HepG2 (cell line): ENCODE results near the gene TMEM150C. TPM values are rescaled to one million over a fixed set of nuclear protein-coding genes. Genes with fewer than 3 reads are reported as not detected.

Experiments
- ATAC-seq: fragments of 200-7000 bp; cut with Tn5 transposase; 3 replicates; pipeline ENCODE4 v1.9.1; 2020; ENCODE audit warnings: mild to moderate bottlenecking, moderate library complexity
- BruUV-seq: library from RNA; stranded (reverse); fragments of 400-500 nt; replicated peaks from 2 replicates; lab custom pipeline; 2021; lab: Mats Ljungman, UMichigan
- CTCF ChIA-PET: fragments of 300-600 bp; formaldehyde crosslinking; extraction: SDS; loops from one replicate; lab custom pipeline; 2021; ENCODE audit warnings: low total read pairs, inconsistent platforms, low intra/inter-chr PET ratio; lab: Yijun Ruan, JAX
- POLR2A ChIA-PET: fragments of 350-600 bp; sonication (Branson Sonifier 250); formaldehyde crosslinking; loops from one replicate; lab custom pipeline; 2020; ENCODE audit warnings: antibody characterized with exemption, inconsistent platforms; lab: Yijun Ruan, JAX
- DNase-seq: peaks from one replicate; pipeline ENCODE4 v3.0.0-alpha.2; 2015; ENCODE audit warnings: low spot score
- FAIRE-seq: peaks from 3 replicates; lab custom pipeline; 2011; peaks lifted over from hg19 to GRCh38; lab: Jason Lieb, UNC
- H2AFZ ChIP-seq: one replicate; pipeline ENCODE4 v1.6.1; 2011; ENCODE audit warnings: low read length, inconsistent platforms
- H3K27ac ChIP-seq: fragments of 300-600 bp; 3 replicates; pipeline ENCODE4 v1.8.0; 2011; ENCODE audit warnings: mixed run types, mild to moderate bottlenecking, mixed read lengths, low read length, inconsistent platforms; ENCODE audit not compliant: insufficient read depth; ENCODE audit errors: extremely low read length
- H3K27me3 ChIP-seq, 2 experiments: fragments of 200-600 bp in 1 of 2; 2 replicates in 1 of 2; 3 replicates in 1 of 2; pipeline versions ENCODE4 v1.6.0 to v1.8.0; 2011; ENCODE audit warnings: low read length in 2 of 2, mild to moderate bottlenecking in 2 of 2, moderate library complexity in 2 of 2, inconsistent platforms in 1 of 2; ENCODE audit not compliant: insufficient read depth in 2 of 2, control insufficient read depth in 1 of 2
- H3K36me3 ChIP-seq, 2 experiments: fragments of 200-600 bp in 1 of 2; replicated peaks in 1 of 2; 2 replicates in 1 of 2; 3 replicates in 1 of 2; pipeline versions ENCODE4 v1.5.1 to v1.8.0; 2011; ENCODE audit warnings: low read length in 2 of 2, inconsistent platforms in 1 of 2; ENCODE audit not compliant: insufficient read depth in 2 of 2, control insufficient read depth in 1 of 2
- H3K4me1 ChIP-seq: 2 replicates; pipeline ENCODE4 v1.5.1; 2012; ENCODE audit warnings: low read length, inconsistent platforms; ENCODE audit not compliant: insufficient read depth
- H3K4me2 ChIP-seq: 2 replicates; pipeline ENCODE4 v1.6.0; 2011; ENCODE audit warnings: low read depth, low read length, inconsistent platforms
- H3K4me3 ChIP-seq, 3 experiments: fragments of 200-600 bp in 1 of 3; sonication (generic), shearing (Covaris generic) in 1 of 3; replicated peaks in 1 of 3; 2 replicates each; pipeline ENCODE4 v1.5.1; 2011 to 2016; ENCODE audit warnings: low read length in 3 of 3, inconsistent platforms in 2 of 3, low read depth in 2 of 3, mild to moderate bottlenecking in 2 of 3, control low read depth in 1 of 3, mixed read lengths in 1 of 3; ENCODE audit not compliant: insufficient read depth in 1 of 3
- H3K79me2 ChIP-seq: one replicate; pipeline ENCODE4 v1.6.1; 2011; ENCODE audit warnings: low read length, inconsistent platforms; ENCODE audit not compliant: insufficient read depth
- H3K9ac ChIP-seq: 2 replicates; pipeline ENCODE4 v1.6.0; 2011; ENCODE audit warnings: mild to moderate bottlenecking, low read depth, low read length, inconsistent platforms; ENCODE audit not compliant: insufficient read depth
- H3K9me3 ChIP-seq: 2 replicates; pipeline ENCODE4 v1.5.1; 2012; ENCODE audit warnings: mild to moderate bottlenecking, low read length
- H4K20me1 ChIP-seq: 2 replicates; pipeline ENCODE4 v1.6.0; 2011; ENCODE audit warnings: inconsistent platforms, mild to moderate bottlenecking, low read length, moderate library complexity; ENCODE audit not compliant: insufficient read depth
- ATM ChIP-seq: fragments of 450-650 bp; IDR thresholded peaks from 2 replicates; pipeline ENCODE4 v1.7.1; 2017; ENCODE audit warnings: mild to moderate bottlenecking, borderline replicate concordance
- DBP ChIP-seq: sonication (generic); formaldehyde crosslinking; IDR thresholded peaks from 2 replicates; pipeline ENCODE4 v1.4.0; 2020; ENCODE audit warnings: missing genetic modification reagents; ENCODE audit errors: not compliant biosample characterization
- ELK4 ChIP-seq: sonication (generic); formaldehyde crosslinking; IDR thresholded peaks from 2 replicates; pipeline ENCODE4 v1.9.0; 2021; ENCODE audit warnings: missing genetic modification reagents, borderline replicate concordance
- FOSL1 ChIP-seq: sonication (generic); formaldehyde crosslinking; IDR thresholded peaks from 2 replicates; pipeline ENCODE4 v1.9.0; 2021; ENCODE audit warnings: missing genetic modification reagents, borderline replicate concordance
- FOXJ3 ChIP-seq: sonication (generic); formaldehyde crosslinking; IDR thresholded peaks from 2 replicates; pipeline ENCODE4 v1.4.0; 2020; ENCODE audit warnings: missing genetic modification reagents, mild to moderate bottlenecking, borderline replicate concordance
- HDAC1 ChIP-seq: sonication (generic); formaldehyde crosslinking; IDR thresholded peaks from 2 replicates; pipeline ENCODE4 v1.5.1; 2020; ENCODE audit warnings: mild to moderate bottlenecking, missing genetic modification reagents
- PAF1 ChIP-seq: IDR thresholded peaks from 2 replicates; pipeline ENCODE4 v1.6.1; 2016; ENCODE audit warnings: missing genetic modification reagents, missing compliant biosample characterization
- ZBTB3 ChIP-seq: sonication (generic); formaldehyde crosslinking; IDR thresholded peaks from 2 replicates; pipeline ENCODE4 v1.4.0; 2020; ENCODE audit warnings: low read depth, mild to moderate bottlenecking, moderate library complexity, missing genetic modification reagents, borderline replicate concordance
- ZNF17 ChIP-seq: sonication (generic); formaldehyde crosslinking; IDR thresholded peaks from 2 replicates; pipeline ENCODE4 v1.5.0; 2020; ENCODE audit warnings: mild to moderate bottlenecking, missing genetic modification reagents
- ZNF230 ChIP-seq: sonication (generic); formaldehyde crosslinking; IDR thresholded peaks from 2 replicates; pipeline ENCODE4 v1.4.0; 2020; ENCODE audit warnings: mild to moderate bottlenecking, missing genetic modification reagents
- ZNF562 ChIP-seq: sonication (generic); formaldehyde crosslinking; IDR thresholded peaks from 2 replicates; pipeline ENCODE4 v1.8.0; 2022; ENCODE audit warnings: missing genetic modification reagents, borderline replicate concordance
- ZNF883 ChIP-seq: sonication (generic); formaldehyde crosslinking; IDR thresholded peaks from 2 replicates; pipeline ENCODE4 v1.5.1; 2020; ENCODE audit warnings: mild to moderate bottlenecking, missing genetic modification reagents; ENCODE audit errors: not compliant biosample characterization
- ZSCAN30 ChIP-seq: sonication (generic); formaldehyde crosslinking; IDR thresholded peaks from 2 replicates; pipeline ENCODE4 v1.5.0; 2020; ENCODE audit warnings: mild to moderate bottlenecking, missing genetic modification reagents
- in situ Hi-C: cut with HindIII; loops from 2 replicates; pipeline ENCODE4 v1.10.0; 2017; ENCODE audit warnings: low pct_unique_long_range_greater_than_20kb; ENCODE audit not compliant: extremely low pct_ligation_motif_present
- intact Hi-C: fragments of 100-400 bp; cut with micrococcal nuclease; formaldehyde crosslinking; loops from one replicate; pipeline ENCODE4 v1.10.0; 2022; ENCODE audit not compliant: unreplicated experiment
- polyA plus RNA-seq, 8 experiments: library from polyadenylated mRNA; depleted of rRNA in 3 of 8; stranded (reverse) in 7 of 8; unstranded in 1 of 8; fragments of >200 nt; fragmentation: Illumina TruSeq in 4 of 8; extraction: Trizol in 4 of 8; gene quantifications; 2 replicates each; pipeline versions ENCODE4 v1.2.1 to v1.2.3, GENCODE V29; 2011 to 2016; ENCODE audit warnings: low read depth in 4 of 8, missing spikeins in 1 of 8, mixed read lengths in 1 of 8; ENCODE audit not compliant: insufficient read depth in 1 of 8
- total RNA-seq, 5 experiments: library from RNA; depleted of rRNA; stranded (reverse); fragments of >200 nt; fragmentation: Illumina TruSeq; extraction: Trizol; gene quantifications; 2 replicates each; pipeline ENCODE4 v1.2.3, GENCODE V29; 2016; ENCODE audit warnings: low read depth in 1 of 5
- TF ChIP-seq, protein P1 (sequence below): IDR thresholded peaks from 2 replicates; pipeline ENCODE4 v1.6.1; 2012; ENCODE audit warnings: low read length, improper control_type of control experiment
- TF ChIP-seq, protein P2 (sequence below): sonication (generic); formaldehyde crosslinking; IDR thresholded peaks from 2 replicates; pipeline ENCODE4 v1.4.0; 2020; ENCODE audit warnings: mild to moderate bottlenecking, missing genetic modification reagents

The TMEM150C gene
- total and polyA plus RNA-seq, 2 of the 13 experiments (the other 11 are each of a cell fraction or from before 2014, with no cell fraction given), result 0.33 to 0.42 TPM

- no peak for TF ChIP-seq ZNF883 (CRISPR knock-in tag)
- no peak for TF ChIP-seq ZBTB3 (CRISPR knock-in tag)
- TF ChIP-seq ATM, result no peak
- no peak for TF ChIP-seq ZNF17 (CRISPR knock-in tag)
Measured at GRCh38 chr4:82508806-82509428, 52.9 kb downstream of the TMEM150C start (continued).

DNA sequence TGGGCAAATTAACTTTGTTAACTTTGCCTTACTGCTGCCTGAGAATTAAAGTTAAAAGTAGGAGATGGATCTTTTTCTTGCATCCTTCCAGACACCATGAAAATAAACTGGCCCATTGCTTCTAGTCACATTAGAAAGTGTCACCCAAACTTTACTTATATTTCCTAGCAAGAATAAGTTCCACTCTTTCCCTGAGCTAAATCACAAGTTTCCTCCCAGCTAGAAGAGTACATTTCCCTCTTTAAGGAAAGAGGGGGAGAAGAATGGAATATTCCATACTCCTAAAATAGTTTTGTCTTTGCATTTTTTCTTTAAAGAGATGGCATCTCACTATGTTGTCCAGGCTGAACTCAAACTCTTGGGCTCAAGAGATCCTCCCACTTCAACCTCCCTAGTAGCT is 53.8 kb downstream of the TMEM150C start:
- H3K36me3 ChIP-seq, result no peaks in the 10 kb centered on the region
- no peaks in the 10 kb centered on the region for H4K20me1 ChIP-seq
- H2AFZ ChIP-seq, result no peak overlapping the region
- no peak for ATAC-seq
- H3K79me2 ChIP-seq, result no peaks in the 10 kb centered on the region
- H3K4me2 ChIP-seq, result no peak overlapping the region
- ChIA-PET CTCF (no interaction called here), POLR2A (no interaction called here)
- H3K27ac ChIP-seq, result no peak overlapping the region
- intact Hi-C loops (no loop called here), in situ Hi-C loops (no loop called here)
- FAIRE-seq, result no peak
- no TSS peak for BruUV-seq
- H3K27me3 ChIP-seq, result no peaks in the 10 kb centered on the region
- no peak overlapping the region for H3K9ac ChIP-seq
- H3K4me3 ChIP-seq, result no peak overlapping the region
- no peaks in the 10 kb centered on the region for H3K9me3 ChIP-seq
- H3K4me1 ChIP-seq, result no peaks in the 10 kb centered on the region
- DNase-seq, result no peak
- no peak for TF ChIP-seq PAF1 (CRISPR knock-in tag)
- TF ChIP-seq ZNF230 (CRISPR knock-in tag), result no peak
- no peak for TF ChIP-seq FOSL1 (CRISPR knock-in tag)
- no peak for TF ChIP-seq FOXJ3 (CRISPR knock-in tag)
- TF ChIP-seq ZSCAN30, result no peak
- TF ChIP-seq HDAC1, result no peak
- TF ChIP-seq, protein P1, sequence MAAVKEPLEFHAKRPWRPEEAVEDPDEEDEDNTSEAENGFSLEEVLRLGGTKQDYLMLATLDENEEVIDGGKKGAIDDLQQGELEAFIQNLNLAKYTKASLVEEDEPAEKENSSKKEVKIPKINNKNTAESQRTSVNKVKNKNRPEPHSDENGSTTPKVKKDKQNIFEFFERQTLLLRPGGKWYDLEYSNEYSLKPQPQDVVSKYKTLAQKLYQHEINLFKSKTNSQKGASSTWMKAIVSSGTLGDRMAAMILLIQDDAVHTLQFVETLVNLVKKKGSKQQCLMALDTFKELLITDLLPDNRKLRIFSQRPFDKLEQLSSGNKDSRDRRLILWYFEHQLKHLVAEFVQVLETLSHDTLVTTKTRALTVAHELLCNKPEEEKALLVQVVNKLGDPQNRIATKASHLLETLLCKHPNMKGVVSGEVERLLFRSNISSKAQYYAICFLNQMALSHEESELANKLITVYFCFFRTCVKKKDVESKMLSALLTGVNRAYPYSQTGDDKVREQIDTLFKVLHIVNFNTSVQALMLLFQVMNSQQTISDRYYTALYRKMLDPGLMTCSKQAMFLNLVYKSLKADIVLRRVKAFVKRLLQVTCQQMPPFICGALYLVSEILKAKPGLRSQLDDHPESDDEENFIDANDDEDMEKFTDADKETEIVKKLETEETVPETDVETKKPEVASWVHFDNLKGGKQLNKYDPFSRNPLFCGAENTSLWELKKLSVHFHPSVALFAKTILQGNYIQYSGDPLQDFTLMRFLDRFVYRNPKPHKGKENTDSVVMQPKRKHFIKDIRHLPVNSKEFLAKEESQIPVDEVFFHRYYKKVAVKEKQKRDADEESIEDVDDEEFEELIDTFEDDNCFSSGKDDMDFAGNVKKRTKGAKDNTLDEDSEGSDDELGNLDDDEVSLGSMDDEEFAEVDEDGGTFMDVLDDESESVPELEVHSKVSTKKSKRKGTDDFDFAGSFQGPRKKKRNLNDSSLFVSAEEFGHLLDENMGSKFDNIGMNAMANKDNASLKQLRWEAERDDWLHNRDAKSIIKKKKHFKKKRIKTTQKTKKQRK, result no peak
- no peak for TF ChIP-seq ZNF562 (CRISPR knock-in tag)
- TF ChIP-seq DBP (CRISPR knock-in tag), result no peak
- TF ChIP-seq, protein P2, sequence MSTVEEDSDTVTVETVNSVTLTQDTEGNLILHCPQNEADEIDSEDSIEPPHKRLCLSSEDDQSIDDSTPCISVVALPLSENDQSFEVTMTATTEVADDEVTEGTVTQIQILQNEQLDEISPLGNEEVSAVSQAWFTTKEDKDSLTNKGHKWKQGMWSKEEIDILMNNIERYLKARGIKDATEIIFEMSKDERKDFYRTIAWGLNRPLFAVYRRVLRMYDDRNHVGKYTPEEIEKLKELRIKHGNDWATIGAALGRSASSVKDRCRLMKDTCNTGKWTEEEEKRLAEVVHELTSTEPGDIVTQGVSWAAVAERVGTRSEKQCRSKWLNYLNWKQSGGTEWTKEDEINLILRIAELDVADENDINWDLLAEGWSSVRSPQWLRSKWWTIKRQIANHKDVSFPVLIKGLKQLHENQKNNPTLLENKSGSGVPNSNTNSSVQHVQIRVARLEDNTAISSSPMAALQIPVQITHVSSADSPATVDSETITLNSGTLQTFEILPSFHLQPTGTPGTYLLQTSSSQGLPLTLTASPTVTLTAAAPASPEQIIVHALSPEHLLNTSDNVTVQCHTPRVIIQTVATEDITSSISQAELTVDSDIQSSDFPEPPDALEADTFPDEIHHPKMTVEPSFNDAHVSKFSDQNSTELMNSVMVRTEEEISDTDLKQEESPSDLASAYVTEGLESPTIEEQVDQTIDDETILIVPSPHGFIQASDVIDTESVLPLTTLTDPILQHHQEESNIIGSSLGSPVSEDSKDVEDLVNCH (CRISPR knock-in tag), result no peak
- TF ChIP-seq ELK4 (CRISPR knock-in tag), result no peak
